HG03066 (cell line): Measurements from ENCODE around the gene RBFOX1.

ENCODE experiments used
- ATAC-seq: cut with Tn5 transposase; IDR thresholded peaks from one replicate; pipeline ENCODE4 v1.9.1; 2021; ENCODE audit warnings: low read depth; ENCODE audit not compliant: unreplicated experiment

The RBFOX1 gene

GRCh38 chr16:7577588-7577987, 244.9 kb downstream of the RBFOX1 start:
- ATAC-seq = no peak

GRCh38 chr16:7579454-7579853, 246.8 kb downstream of the RBFOX1 start:
- no peak for ATAC-seq

- ATAC-seq = no peak
These were observed 248.5 kb downstream of the RBFOX1 start for GRCh38 chr16:7581175-7581574.

DNA sequence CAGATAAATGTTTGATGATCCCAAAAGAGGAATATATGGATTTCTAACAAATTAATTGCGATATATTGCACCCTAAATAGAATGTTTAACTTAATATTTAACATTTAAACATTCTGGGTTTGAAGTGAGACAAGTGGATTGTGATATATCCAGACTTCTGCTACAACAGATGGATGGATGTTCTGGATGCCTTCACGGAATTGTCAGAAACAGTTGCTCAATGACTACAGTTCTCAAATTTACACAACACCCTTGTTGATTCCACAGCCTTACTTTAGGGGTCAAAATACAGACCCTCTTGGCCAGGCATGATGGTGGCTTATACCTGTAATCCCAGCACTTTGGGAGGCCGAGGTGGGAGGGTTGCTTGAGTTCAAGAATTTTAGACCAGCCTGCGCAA, 250.8 kb downstream of the RBFOX1 start:
- no peak for ATAC-seq

DNA sequence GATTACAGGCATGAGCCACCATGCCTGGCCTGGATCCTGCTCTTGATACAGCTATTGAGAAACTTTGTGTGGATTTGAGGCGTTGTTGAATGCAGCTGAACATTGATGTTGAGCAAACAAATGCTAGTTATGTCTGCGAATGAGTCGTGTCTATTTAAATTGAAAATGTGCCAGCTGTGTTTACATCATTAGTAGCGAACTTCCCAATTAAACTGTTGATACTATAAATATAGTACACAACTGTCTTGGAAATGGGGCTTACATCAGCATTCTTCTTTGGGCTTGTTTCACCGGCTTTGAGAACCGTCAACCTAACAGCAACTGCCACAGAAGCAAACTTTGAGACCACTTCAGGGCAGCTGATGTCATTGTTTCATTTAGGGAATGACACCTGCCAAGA, 251.9 kb downstream of the RBFOX1 start:
- ATAC-seq = no peak

GRCh38 chr16:7585705-7586104, 253.1 kb downstream of the RBFOX1 start:
- ATAC-seq = no peak

- no peak for ATAC-seq
These were observed 258.3 kb downstream of the RBFOX1 start for GRCh38 chr16:7590934-7591333.

DNA sequence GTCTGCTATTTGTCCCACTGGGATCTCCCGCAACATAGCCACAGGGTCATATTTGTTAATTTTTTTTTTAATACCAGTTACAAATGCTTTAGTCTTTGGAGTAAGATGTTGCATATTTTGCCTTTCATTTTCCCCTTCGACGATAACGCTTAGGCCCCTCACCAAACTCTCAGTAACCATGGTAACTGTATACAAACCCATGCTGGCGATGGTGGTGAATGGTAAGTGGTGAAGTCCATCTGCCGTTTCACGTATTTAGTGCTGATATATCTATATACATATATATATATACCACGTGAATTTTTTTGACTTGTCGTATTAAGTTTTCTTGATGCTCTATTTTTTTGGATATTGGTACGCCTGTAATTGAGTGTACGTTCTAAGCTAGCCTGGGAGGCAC, 263.7 kb downstream of the RBFOX1 start:
- no peak for ATAC-seq

DNA sequence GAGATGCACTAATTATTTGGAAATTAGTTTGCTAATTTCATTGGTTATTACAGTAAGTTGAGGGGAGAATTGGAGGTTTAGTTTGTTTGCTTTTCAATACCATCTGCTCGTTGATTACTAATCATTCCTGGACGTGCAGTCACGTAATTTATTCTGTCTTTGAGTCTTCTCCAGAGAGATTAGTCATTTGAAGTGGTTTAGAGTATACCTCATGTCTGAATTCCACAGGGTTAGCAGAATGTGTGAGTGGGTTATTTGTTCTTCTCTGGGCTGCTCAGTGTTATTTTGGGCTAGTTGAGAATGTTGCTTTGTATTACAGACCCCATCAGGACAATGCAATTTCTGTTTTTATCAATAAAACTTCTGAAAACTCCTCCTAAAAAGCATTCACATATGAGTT, 265.0 kb downstream of the RBFOX1 start:
- no peak for ATAC-seq

GRCh38 chr16:7601100-7601499, 268.5 kb downstream of the RBFOX1 start:
- no peak for ATAC-seq

DNA sequence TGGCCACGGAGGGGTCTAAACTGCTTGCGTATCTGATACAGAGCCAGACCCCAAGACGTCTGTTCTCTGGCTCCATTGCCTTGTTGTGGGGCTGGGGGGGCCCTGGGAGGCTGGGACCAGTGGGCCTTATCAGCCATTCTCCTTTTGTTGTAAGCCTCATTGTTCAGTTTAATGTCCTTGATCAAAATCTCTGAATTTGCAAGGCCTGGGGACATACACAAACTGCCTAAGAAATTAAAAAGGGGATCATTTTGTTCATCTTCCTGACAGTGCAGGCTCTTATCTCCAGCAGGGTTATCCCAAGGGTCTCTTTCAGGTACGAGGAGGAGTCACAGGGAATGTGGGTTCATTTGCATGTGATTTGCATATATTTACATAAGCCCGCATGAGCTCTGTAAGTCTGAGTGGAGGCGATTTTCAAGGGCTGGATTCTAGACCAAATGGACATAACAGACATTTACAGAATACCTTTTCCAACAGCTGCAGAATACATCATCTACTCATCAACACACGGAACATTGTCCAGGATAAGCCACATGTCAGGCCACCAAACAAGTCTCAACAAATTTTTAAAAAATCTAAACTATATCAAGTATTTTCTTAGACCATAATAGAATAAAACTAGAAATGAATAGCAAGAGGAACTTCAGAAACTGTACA, 269.8 kb downstream of the RBFOX1 start:
- ATAC-seq = no peak

GRCh38 chr16:7605812-7606211, 273.2 kb downstream of the RBFOX1 start:
- ATAC-seq = no peak

- no peak for ATAC-seq
These were observed 280.0 kb downstream of the RBFOX1 start for GRCh38 chr16:7612671-7613070.

DNA sequence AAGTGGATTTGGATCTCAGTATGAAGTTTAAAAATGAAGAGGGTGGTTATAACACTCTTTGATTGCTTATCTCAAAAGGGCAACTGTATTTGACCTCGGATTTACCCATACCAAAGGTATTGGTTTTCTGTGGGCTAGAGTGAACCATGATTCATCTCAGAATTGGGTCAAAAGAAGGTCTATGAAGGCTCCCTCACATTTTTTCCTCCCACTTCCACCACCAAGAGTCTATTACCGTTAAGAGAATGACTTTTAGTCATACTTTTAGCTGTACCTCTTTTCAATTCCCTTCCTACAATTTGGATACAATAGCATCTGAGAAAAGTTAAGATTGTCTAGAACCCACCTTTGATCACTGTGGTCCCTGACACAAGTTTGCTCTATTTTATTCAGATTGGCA, 280.9 kb downstream of the RBFOX1 start:
- ATAC-seq = no peak

- no peak for ATAC-seq
These were observed 281.6 kb downstream of the RBFOX1 start for GRCh38 chr16:7614021-7614795.

DNA sequence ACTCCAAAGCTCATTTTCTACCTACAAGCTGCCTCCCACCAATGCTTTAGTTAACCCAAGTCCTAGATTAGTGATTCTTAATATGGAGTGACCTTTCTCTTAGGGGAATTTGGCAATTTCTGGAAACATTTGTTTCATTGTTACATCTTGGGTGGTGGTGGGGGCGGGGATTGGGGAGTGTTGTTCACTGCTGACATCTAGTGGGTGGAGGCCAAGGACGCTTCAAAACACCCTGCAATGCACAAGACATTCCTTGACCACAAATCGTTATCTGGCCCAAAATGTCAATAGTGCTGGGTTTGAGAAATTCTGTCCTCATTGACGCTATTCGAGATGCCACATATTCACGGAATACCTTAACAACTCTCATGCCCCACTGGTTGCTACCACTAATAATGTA, 282.9 kb downstream of the RBFOX1 start:
- ATAC-seq = no peak

GRCh38 chr16:7624871-7625766, 292.5 kb downstream of the RBFOX1 start:
- no peak for ATAC-seq

- ATAC-seq = no peak
These were observed 296.3 kb downstream of the RBFOX1 start for GRCh38 chr16:7628981-7629380.

- ATAC-seq = no peak
These were observed 296.9 kb downstream of the RBFOX1 start for GRCh38 chr16:7629571-7629970.

- no peak for ATAC-seq
These were observed 304.8 kb downstream of the RBFOX1 start for GRCh38 chr16:7637446-7637845.

GRCh38 chr16:7638306-7638705, 305.7 kb downstream of the RBFOX1 start:
- ATAC-seq = no peak
